Activated CD4-positive, alpha-beta memory T cell treated with anti-CD3 and anti-CD28 coated beads for 36 hours (primary cell): ENCODE results near the gene TCP11L2. TPM values are rescaled to one million over a fixed set of nuclear protein-coding genes. Genes with fewer than 3 reads are reported as not detected.
A peak's percentile ranks its signal among the peaks of the same experiment; 100 is the strongest.

Source experiments
- CTCF ChIA-PET: fragments of 350-600 bp; sonication (Branson Sonifier 250); formaldehyde crosslinking; loops from one replicate; lab custom pipeline; 2021; ENCODE audit warnings: antibody characterized with exemption, inconsistent platforms; lab: Charles Lee
- POLR2A ChIA-PET: fragments of 350-600 bp; sonication (Branson Sonifier 250); formaldehyde crosslinking; loops from one replicate; lab custom pipeline; 2021; ENCODE audit warnings: antibody characterized with exemption; lab: Charles Lee
- DNase-seq: peaks from one replicate; pipeline ENCODE4 v3.0.0-alpha.2; 2020
- H3K27ac Mint-ChIP-seq: one replicate; pipeline ENCODE4 v1.8.0; 2021; ENCODE audit warnings: mixed read lengths
- H3K27me3 Mint-ChIP-seq: one replicate; pipeline ENCODE4 v1.8.0; 2021; ENCODE audit warnings: mixed read lengths
- H3K36me3 Mint-ChIP-seq: one replicate; pipeline ENCODE4 v1.8.0; 2021; ENCODE audit warnings: mixed read lengths
- H3K4me1 Mint-ChIP-seq: one replicate; pipeline ENCODE4 v1.8.0; 2021; ENCODE audit warnings: low read depth, mixed read lengths
- H3K4me3 Mint-ChIP-seq: one replicate; pipeline ENCODE4 v1.8.0; 2021; ENCODE audit warnings: mild to moderate bottlenecking, mixed read lengths
- H3K9me3 Mint-ChIP-seq: one replicate; pipeline ENCODE4 v1.8.0; 2021; ENCODE audit warnings: mixed read lengths
- intact Hi-C: fragments of 100-400 bp; cut with micrococcal nuclease; formaldehyde crosslinking; loops from one replicate; pipeline ENCODE4 v1.15.1; 2023
- total RNA-seq, 2 experiments: library from RNA; stranded (reverse); gene quantifications; one replicate each; pipeline ENCODE4 v1.2.3, GENCODE V29; 2021

Gene TCP11L2
- total RNA-seq, 2 experiments from 2014 or later, result 8.8 to 10.3 TPM

- POLR2A ChIA-PET, result interaction anchor here (0.5 kb wide), 1 partner anchor 8 kb away, joined by 3 read pairs; no protein-coding TSS in a partner anchor
- intact Hi-C loops, result no loop called here
- Mint-ChIP-seq H3K9me3 (no peaks in the 10 kb centered on the region), H3K36me3 (no peaks in the 10 kb centered on the region), H3K4me3 (no peak overlapping the region), H3K27me3 (no peaks in the 10 kb centered on the region), H3K27ac (no peak overlapping the region), H3K4me1 (peaks cover 17% of the 10 kb centered on the region)
- DNase-seq, result no peak
- CTCF ChIA-PET, result interaction anchor here (1.0 to 6.0 kb wide), 2 partner anchors 14 to 60 kb away, joined by 3 to 48 read pairs; partner anchors contain the start of gene POLR3B
Measured at GRCh38 chr12:106297681-106298080, 4.9 kb upstream of the TCP11L2 start.

GRCh38 chr12:106299202-106299774 lies 3.2 kb upstream of the TCP11L2 start:
- DNase-seq, result no peak
- no peaks in the 10 kb centered on the region for H3K36me3 Mint-ChIP-seq
- H3K4me3 Mint-ChIP-seq, result no peak overlapping the region
- POLR2A ChIA-PET, result no interaction called here
- CTCF ChIA-PET, result no interaction called here
- H3K9me3 Mint-ChIP-seq, result no peaks in the 10 kb centered on the region
- H3K27me3 Mint-ChIP-seq, result no peaks in the 10 kb centered on the region
- peak overlapping the region; percentile 40 for H3K27ac Mint-ChIP-seq
- intact Hi-C loops, result no loop called here
- peaks cover 23% of the 10 kb centered on the region for H3K4me1 Mint-ChIP-seq

GRCh38 chr12:106300761-106301160 lies 1.8 kb upstream of the TCP11L2 start:
- no peaks in the 10 kb centered on the region for H3K27me3 Mint-ChIP-seq
- intact Hi-C loops, result loop anchor here (1.0 to 10.0 kb wide), 4 partner anchors 51 to 1384 kb away; partner anchors contain the start of genes CRY1 and PWP1
- peak overlapping the region; percentile 99 for H3K27ac Mint-ChIP-seq
- H3K9me3 Mint-ChIP-seq, result no peaks in the 10 kb centered on the region
- peak overlapping the region; percentile 81 for H3K4me3 Mint-ChIP-seq
- DNase-seq, result no peak
- peaks cover 37% of the 10 kb centered on the region for H3K4me1 Mint-ChIP-seq
- POLR2A ChIA-PET, result no interaction called here
- H3K36me3 Mint-ChIP-seq, result no peaks in the 10 kb centered on the region
- CTCF ChIA-PET, result interaction anchor here (0.9 to 4.6 kb wide), 6 partner anchors 11 to 75 kb away, joined by 3 to 21 read pairs (median 5); partner anchors contain the start of genes CKAP4 and POLR3B

- H3K4me3 Mint-ChIP-seq, result peak overlapping the region; percentile 81
- DNase-seq, result no peak
- no peaks in the 10 kb centered on the region for H3K27me3 Mint-ChIP-seq
- no peaks in the 10 kb centered on the region for H3K9me3 Mint-ChIP-seq
- no peaks in the 10 kb centered on the region for H3K36me3 Mint-ChIP-seq
- intact Hi-C loops, result loop anchor here (1.0 to 10.0 kb wide), 4 partner anchors 52 to 1384 kb away; partner anchors contain the start of genes CRY1 and PWP1
- H3K27ac Mint-ChIP-seq, result peak overlapping the region; percentile 99
- H3K4me1 Mint-ChIP-seq, result peaks cover 41% of the 10 kb centered on the region
- CTCF ChIA-PET, result interaction anchor here (0.9 to 4.6 kb wide), 6 partner anchors 12 to 75 kb away, joined by 3 to 21 read pairs (median 5); partner anchors contain the start of genes CKAP4 and POLR3B
- POLR2A ChIA-PET, result no interaction called here
Measured at GRCh38 chr12:106301241-106301610, 1.3 kb upstream of the TCP11L2 start.

- ChIA-PET CTCF (interaction anchor here (1.6 to 4.6 kb wide), 5 partner anchors 12 to 76 kb away, joined by 3 to 21 read pairs (median 5); partner anchors contain the start of gene POLR3B), POLR2A (interaction anchor here (0.9 to 2.7 kb wide), 2 partner anchors 13 to 56 kb away, joined by 3 to 10 read pairs; partner anchors contain the start of gene POLR3B)
- peak overlapping the region; percentile 99 for H3K27ac Mint-ChIP-seq
- no peaks in the 10 kb centered on the region for H3K36me3 Mint-ChIP-seq
- H3K9me3 Mint-ChIP-seq, result no peaks in the 10 kb centered on the region
- H3K27me3 Mint-ChIP-seq, result no peaks in the 10 kb centered on the region
- intact Hi-C loops, result loop anchor here (1.0 to 10.0 kb wide), 4 partner anchors 52 to 1383 kb away; partner anchors contain the start of genes CRY1 and PWP1
- peak overlapping the region; percentile 81 for H3K4me3 Mint-ChIP-seq
- H3K4me1 Mint-ChIP-seq, result peaks cover 45% of the 10 kb centered on the region
- peak; percentile 76 for DNase-seq
Measured at GRCh38 chr12:106301611-106302321, 767 bp upstream of the TCP11L2 start.

GRCh38 chr12:106303202-106303820 lies 778 bp downstream of the TCP11L2 start:
- Mint-ChIP-seq H3K27me3 (no peaks in the 10 kb centered on the region), H3K27ac (peak overlapping the region; percentile 87), H3K9me3 (no peaks in the 10 kb centered on the region), H3K4me1 (peaks cover 50% of the 10 kb centered on the region), H3K4me3 (peak overlapping the region; percentile 89), H3K36me3 (no peaks in the 10 kb centered on the region)
- ChIA-PET CTCF (interaction anchor here (0.7 to 4.6 kb wide), 2 partner anchors 55 to 76 kb away, joined by 4 to 21 read pairs; partner anchors contain the start of gene POLR3B), POLR2A (interaction anchor here (1.0 to 2.7 kb wide), 2 partner anchors 21 to 54 kb away, joined by 3 to 10 read pairs; partner anchors contain the start of gene POLR3B)
- intact Hi-C loops, result loop anchor here (1.0 to 10.0 kb wide), 5 partner anchors 54 to 1381 kb away; partner anchors contain the start of genes CRY1, POLR3B, PWP1 and RIC8B
- peak; percentile 89 for DNase-seq

- peak; percentile 38 for DNase-seq
- no peaks in the 10 kb centered on the region for H3K9me3 Mint-ChIP-seq
- ChIA-PET CTCF (interaction anchor here (1.2 to 4.6 kb wide), 3 partner anchors 21 to 76 kb away, joined by 3 to 21 read pairs (median 5); partner anchors contain the start of gene POLR3B), POLR2A (interaction anchor here (1.0 to 2.7 kb wide), 2 partner anchors 22 to 54 kb away, joined by 3 to 10 read pairs; partner anchors contain the start of gene POLR3B)
- H3K4me3 Mint-ChIP-seq, result peak overlapping the region; percentile 69
- H3K27me3 Mint-ChIP-seq, result no peaks in the 10 kb centered on the region
- H3K27ac Mint-ChIP-seq, result peak overlapping the region; percentile 87
- intact Hi-C loops, result loop anchor here (5.0 to 10.0 kb wide), 3 partner anchors 77 to 1381 kb away; partner anchors contain the start of genes CRY1 and PWP1
- peaks cover 55% of the 10 kb centered on the region for H3K4me1 Mint-ChIP-seq
- no peaks in the 10 kb centered on the region for H3K36me3 Mint-ChIP-seq
Measured at GRCh38 chr12:106304001-106304421, 1.5 kb downstream of the TCP11L2 start.

- intact Hi-C loops, result loop anchor here (5.0 to 10.0 kb wide), 3 partner anchors 77 to 1380 kb away; partner anchors contain the start of genes CRY1 and PWP1
- Mint-ChIP-seq H3K4me1 (peaks cover 58% of the 10 kb centered on the region), H3K9me3 (no peaks in the 10 kb centered on the region), H3K27ac (peak overlapping the region; percentile 87), H3K36me3 (no peaks in the 10 kb centered on the region), H3K27me3 (no peaks in the 10 kb centered on the region), H3K4me3 (no peak overlapping the region)
- ChIA-PET CTCF (interaction anchor here (1.2 to 4.6 kb wide), 4 partner anchors 10 to 77 kb away, joined by 3 to 21 read pairs (median 4); partner anchors contain the start of gene POLR3B), POLR2A (interaction anchor here (1.0 to 2.7 kb wide), 2 partner anchors 10 to 53 kb away, joined by 3 to 10 read pairs; partner anchors contain the start of gene POLR3B)
- DNase-seq, result no peak
Measured at GRCh38 chr12:106304797-106305196, 2.3 kb downstream of the TCP11L2 start.

GRCh38 chr12:106305376-106305775 lies 2.8 kb downstream of the TCP11L2 start:
- Mint-ChIP-seq H3K4me3 (no peak overlapping the region), H3K4me1 (peaks cover 63% of the 10 kb centered on the region), H3K27ac (peak overlapping the region; percentile 23), H3K9me3 (no peaks in the 10 kb centered on the region), H3K36me3 (no peaks in the 10 kb centered on the region), H3K27me3 (no peaks in the 10 kb centered on the region)
- ChIA-PET CTCF (interaction anchor here (1.2 to 1.5 kb wide), 4 partner anchors 10 to 79 kb away, joined by 3 to 5 read pairs (median 4); no protein-coding TSS in a partner anchor), POLR2A (interaction anchor here (1.0 kb wide), 1 partner anchor 10 kb away, joined by 3 read pairs; no protein-coding TSS in a partner anchor)
- intact Hi-C loops, result loop anchor here (10.0 kb wide), 1 partner anchor 1379 kb away; the partner anchor contains the start of gene PWP1
- DNase-seq, result no peak

GRCh38 chr12:106307181-106307580 lies 4.6 kb downstream of the TCP11L2 start:
- Mint-ChIP-seq H3K9me3 (no peaks in the 10 kb centered on the region), H3K4me1 (peaks cover 59% of the 10 kb centered on the region), H3K27me3 (no peaks in the 10 kb centered on the region), H3K4me3 (no peak overlapping the region), H3K36me3 (no peaks in the 10 kb centered on the region), H3K27ac (peak overlapping the region; percentile 50)
- no peak for DNase-seq
- POLR2A ChIA-PET, result no interaction called here
- CTCF ChIA-PET, result no interaction called here
- intact Hi-C loops, result loop anchor here (10.0 kb wide), 1 partner anchor 1378 kb away; the partner anchor contains the start of gene PWP1
